ENCODE measurements around the gene NUP210L. TPM values are rescaled to one million over a fixed set of nuclear protein-coding genes. Genes with fewer than 3 reads are reported as not detected.
A peak's percentile ranks its signal among the peaks of the same experiment; 100 is the strongest.

Gene NUP210L
- total and polyA plus RNA-seq, 2 of the 13 experiments (the other 11 are each of a cell fraction or from before 2014, with no cell fraction given), result not detected

DNA sequence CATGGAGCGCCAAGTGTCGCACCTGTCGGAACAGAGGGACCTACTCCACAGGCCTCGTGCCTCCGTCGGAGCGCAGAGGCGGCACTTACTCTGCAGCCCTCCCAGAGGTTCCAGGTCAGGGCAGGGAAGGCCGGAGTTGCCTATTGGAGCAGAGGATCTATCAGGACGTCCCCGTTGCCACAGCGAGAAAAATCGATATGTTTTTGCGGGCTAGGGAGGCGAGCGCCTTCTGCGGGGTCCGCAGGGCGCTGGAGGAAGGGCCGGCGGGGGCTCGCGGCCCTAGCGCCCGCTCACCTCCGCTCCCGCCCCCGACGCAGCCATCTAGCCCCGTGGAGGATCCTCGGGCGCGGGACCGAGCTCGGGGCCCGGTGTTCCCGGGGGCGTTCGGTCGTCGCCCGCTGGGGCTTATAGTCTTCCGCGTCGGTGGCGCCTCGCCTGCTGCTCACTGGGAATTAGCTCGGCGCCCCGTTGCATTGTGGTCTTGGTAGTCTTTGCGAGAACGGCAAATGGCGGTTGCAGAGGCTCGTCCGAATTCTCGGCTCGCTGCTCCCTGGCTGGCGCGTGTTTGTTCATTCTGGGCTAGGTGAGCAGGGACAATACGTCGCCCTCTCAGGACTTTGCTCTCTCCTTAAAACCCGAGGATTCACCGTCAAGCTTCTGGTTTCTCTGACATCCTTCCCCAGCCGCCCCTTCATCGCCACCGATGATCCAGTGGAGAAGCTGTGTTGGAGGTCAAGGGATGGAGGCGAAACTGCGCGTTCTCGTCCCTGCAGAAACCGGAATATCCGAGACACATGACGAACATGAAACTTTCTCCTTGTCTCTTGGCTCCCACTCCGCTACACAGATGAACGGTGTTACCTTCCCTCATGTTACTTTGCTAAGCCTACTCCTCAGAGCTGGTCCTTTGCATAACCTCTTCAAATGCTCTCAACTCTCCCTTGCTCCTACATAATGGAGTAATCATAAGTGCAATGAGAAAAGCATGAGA lies 177.3 kb downstream of the NUP210L start, which contains the start of gene JTB (continued):
- TF ChIP-seq ZNF180 (CRISPR knock-in tag; IDR thresholded peaks at IDR 0.05; ENCODE audit: borderline replicate concordance, low read depth) (0 out of 2 replicates have a peak, but pooled peaks have one; percentile 14), SRY (CRISPR knock-in tag; IDR thresholded peaks at IDR 0.05) (0 out of 2 replicates have a peak, but pooled peaks have one; percentile 39), CBX2 (IDR thresholded peaks at IDR 0.05; ENCODE audit: low read depth, low read length) (no peak), CBX2 (CRISPR knock-in tag; IDR thresholded peaks at IDR 0.05; ENCODE audit: low read depth) (no peak), ZNF761 (CRISPR knock-in tag; conservative IDR thresholded peaks at IDR 0.05) (no peak), CBX1 (IDR thresholded peaks at IDR 0.05; ENCODE audit: low read depth) (no peak), RFX3 (CRISPR knock-in tag; IDR thresholded peaks at IDR 0.05) (no peak), GFI1 (CRISPR knock-in tag; IDR thresholded peaks at IDR 0.05; ENCODE audit: borderline replicate concordance) (peak; percentile 57; the same call in 1 of the 2 replicates), ZNF629 (CRISPR knock-in tag; conservative IDR thresholded peaks at IDR 0.05) (no peak), ZNF430 (CRISPR knock-in tag; IDR thresholded peaks at IDR 0.05) (no peak), ZNF3 (CRISPR knock-in tag; IDR thresholded peaks at IDR 0.05) (no peak), MTERF4 (CRISPR knock-in tag; IDR thresholded peaks at IDR 0.05) (no peak), ZNF20 (CRISPR knock-in tag; IDR thresholded peaks at IDR 0.05) (no peak), ZNF205 (CRISPR knock-in tag; IDR thresholded peaks at IDR 0.05) (peak; percentile 99), AGO2 (optimal IDR thresholded peaks at IDR 0.05; ENCODE audit: low read depth, low read length) (peak; percentile 84), MYC (CRISPR knock-in tag; IDR thresholded peaks at IDR 0.05; ENCODE audit: borderline replicate concordance) (peak; percentile 88), ZNF782 (CRISPR knock-in tag; IDR thresholded peaks at IDR 0.05; ENCODE audit: borderline replicate concordance) (peak; percentile 55; the same call in 1 of the 2 replicates), RELA (CRISPR knock-in tag; IDR thresholded peaks at IDR 0.05) (no peak), NR3C1 (CRISPR knock-in tag; IDR thresholded peaks at IDR 0.05) (no peak), LBX2 (CRISPR knock-in tag; IDR thresholded peaks at IDR 0.05; ENCODE audit: borderline replicate concordance) (peak; percentile 80; the same call in 1 of the 2 replicates)
- TF ChIP-seq, protein P1, sequence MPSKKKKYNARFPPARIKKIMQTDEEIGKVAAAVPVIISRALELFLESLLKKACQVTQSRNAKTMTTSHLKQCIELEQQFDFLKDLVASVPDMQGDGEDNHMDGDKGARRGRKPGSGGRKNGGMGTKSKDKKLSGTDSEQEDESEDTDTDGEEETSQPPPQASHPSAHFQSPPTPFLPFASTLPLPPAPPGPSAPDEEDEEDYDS (CRISPR knock-in tag; IDR thresholded peaks at IDR 0.05), result peak; percentile 54; the same call in 1 of the 2 replicates
- TF ChIP-seq, protein P2, sequence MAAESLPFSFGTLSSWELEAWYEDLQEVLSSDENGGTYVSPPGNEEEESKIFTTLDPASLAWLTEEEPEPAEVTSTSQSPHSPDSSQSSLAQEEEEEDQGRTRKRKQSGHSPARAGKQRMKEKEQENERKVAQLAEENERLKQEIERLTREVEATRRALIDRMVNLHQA (CRISPR knock-in tag; IDR thresholded peaks at IDR 0.05), result no peak
- TF ChIP-seq, protein P3, sequence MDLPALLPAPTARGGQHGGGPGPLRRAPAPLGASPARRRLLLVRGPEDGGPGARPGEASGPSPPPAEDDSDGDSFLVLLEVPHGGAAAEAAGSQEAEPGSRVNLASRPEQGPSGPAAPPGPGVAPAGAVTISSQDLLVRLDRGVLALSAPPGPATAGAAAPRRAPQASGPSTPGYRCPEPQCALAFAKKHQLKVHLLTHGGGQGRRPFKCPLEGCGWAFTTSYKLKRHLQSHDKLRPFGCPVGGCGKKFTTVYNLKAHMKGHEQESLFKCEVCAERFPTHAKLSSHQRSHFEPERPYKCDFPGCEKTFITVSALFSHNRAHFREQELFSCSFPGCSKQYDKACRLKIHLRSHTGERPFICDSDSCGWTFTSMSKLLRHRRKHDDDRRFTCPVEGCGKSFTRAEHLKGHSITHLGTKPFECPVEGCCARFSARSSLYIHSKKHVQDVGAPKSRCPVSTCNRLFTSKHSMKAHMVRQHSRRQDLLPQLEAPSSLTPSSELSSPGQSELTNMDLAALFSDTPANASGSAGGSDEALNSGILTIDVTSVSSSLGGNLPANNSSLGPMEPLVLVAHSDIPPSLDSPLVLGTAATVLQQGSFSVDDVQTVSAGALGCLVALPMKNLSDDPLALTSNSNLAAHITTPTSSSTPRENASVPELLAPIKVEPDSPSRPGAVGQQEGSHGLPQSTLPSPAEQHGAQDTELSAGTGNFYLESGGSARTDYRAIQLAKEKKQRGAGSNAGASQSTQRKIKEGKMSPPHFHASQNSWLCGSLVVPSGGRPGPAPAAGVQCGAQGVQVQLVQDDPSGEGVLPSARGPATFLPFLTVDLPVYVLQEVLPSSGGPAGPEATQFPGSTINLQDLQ (CRISPR knock-in tag; IDR thresholded peaks at IDR 0.05), result peak; percentile 92
- TF ChIP-seq, protein P4, sequence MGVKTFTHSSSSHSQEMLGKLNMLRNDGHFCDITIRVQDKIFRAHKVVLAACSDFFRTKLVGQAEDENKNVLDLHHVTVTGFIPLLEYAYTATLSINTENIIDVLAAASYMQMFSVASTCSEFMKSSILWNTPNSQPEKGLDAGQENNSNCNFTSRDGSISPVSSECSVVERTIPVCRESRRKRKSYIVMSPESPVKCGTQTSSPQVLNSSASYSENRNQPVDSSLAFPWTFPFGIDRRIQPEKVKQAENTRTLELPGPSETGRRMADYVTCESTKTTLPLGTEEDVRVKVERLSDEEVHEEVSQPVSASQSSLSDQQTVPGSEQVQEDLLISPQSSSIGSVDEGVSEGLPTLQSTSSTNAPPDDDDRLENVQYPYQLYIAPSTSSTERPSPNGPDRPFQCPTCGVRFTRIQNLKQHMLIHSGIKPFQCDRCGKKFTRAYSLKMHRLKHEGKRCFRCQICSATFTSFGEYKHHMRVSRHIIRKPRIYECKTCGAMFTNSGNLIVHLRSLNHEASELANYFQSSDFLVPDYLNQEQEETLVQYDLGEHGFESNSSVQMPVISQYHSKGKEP (CRISPR knock-in tag; IDR thresholded peaks at IDR 0.05), result peak; percentile 88; the same call in 1 of the 2 replicates

All from HepG2 (cell line).